Measurements from ENCODE around the gene NPEPL1.

Gene NPEPL1

DNA sequence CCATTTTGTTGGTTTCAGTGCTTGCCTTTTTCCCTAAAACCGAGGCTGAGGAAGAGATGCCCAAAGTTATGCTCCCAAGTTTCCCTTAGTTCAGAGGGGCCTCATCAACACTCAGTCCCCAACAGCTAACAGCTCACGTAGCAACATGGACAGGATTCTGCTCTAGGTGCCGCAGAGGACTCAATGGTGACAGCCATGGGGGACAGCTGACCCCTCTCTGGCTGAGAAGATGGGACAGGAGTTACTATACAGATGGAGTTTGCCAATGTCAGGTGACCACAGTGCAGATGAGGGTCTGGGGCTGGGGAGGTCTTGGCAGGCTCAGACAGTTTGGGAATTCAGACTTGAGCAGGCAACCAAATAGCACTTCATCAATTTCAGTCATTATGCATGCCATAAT, 67.3 kb downstream of the NPEPL1 start:
- TF ChIP-seq, protein P1, sequence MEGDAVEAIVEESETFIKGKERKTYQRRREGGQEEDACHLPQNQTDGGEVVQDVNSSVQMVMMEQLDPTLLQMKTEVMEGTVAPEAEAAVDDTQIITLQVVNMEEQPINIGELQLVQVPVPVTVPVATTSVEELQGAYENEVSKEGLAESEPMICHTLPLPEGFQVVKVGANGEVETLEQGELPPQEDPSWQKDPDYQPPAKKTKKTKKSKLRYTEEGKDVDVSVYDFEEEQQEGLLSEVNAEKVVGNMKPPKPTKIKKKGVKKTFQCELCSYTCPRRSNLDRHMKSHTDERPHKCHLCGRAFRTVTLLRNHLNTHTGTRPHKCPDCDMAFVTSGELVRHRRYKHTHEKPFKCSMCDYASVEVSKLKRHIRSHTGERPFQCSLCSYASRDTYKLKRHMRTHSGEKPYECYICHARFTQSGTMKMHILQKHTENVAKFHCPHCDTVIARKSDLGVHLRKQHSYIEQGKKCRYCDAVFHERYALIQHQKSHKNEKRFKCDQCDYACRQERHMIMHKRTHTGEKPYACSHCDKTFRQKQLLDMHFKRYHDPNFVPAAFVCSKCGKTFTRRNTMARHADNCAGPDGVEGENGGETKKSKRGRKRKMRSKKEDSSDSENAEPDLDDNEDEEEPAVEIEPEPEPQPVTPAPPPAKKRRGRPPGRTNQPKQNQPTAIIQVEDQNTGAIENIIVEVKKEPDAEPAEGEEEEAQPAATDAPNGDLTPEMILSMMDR (IDR thresholded peaks at IDR 0.05; ENCODE audit: extremely low read depth, missing control alignments) = no peak
- DNase-seq (ENCODE audit: low spot score) = no peak

DNA sequence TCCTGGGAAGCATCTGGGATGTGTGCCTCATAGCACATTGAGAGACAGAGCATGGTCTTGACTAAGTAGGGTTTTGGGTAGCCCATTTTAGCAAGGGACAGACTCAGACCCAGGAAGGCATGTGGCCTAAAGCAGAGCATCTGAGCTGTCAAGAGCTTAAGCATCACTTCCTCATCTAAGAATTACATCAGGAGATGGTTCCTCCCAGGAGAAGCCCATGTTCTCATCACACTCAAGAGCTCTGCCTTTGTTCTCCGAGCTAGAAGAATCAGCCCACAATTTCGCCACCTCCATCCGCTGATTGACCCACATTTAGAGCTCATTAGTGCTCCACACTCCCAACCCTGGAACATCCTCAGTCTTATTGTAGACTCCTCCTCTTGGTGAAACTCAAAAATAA, 68.3 kb downstream of the NPEPL1 start:
- TF ChIP-seq, protein P1 (IDR thresholded peaks at IDR 0.05; ENCODE audit: extremely low read depth, missing control alignments) = no peak
- DNase-seq (ENCODE audit: low spot score) = no peak

DNA sequence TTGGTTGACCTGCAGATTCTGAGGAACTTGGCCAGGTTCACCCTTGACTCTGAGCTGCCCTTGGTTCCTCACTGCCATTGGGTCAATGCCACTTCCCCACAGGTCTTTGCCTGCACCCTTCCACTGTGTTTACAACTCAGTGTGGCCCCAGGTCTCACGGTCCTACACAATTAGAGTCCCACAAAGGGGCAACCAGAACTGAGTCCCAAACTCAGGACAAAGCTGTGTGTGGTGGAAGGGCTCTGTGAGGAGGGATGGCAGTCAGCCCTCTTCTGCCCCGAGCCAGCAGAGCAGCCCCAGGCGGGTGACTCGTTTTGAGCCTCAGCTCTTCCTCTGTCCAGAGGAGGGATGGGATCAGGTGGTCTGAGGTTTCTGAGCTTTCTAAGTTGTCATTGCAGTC, 69.5 kb downstream of the NPEPL1 start:
- TF ChIP-seq, protein P1 (IDR thresholded peaks at IDR 0.05; ENCODE audit: extremely low read depth, missing control alignments) = no peak
- DNase-seq (ENCODE audit: low spot score) = no peak

DNA sequence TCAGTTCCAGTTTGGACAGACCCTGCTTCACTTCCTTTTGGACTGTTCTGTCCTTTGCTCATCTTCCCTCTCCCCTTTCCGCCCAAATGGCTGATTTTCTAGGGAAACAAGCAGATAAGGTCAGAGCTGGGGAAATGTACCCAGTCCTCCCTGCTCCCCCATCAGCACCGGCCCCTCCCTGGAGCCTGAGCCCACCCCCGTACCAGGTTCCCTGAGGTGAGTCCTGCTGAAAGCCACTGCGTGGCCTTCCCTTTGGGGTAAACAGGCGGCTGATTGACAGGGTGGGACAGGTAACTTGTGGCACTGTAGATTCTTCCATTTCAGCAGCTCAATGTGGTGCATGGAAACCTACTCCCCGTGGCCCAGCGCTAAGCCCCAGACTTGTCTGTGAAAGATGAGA, 70.5 kb downstream of the NPEPL1 start:
- TF ChIP-seq, protein P1 (IDR thresholded peaks at IDR 0.05; ENCODE audit: extremely low read depth, missing control alignments) = no peak

More for the DNA sequence above, 70.5 kb downstream of the NPEPL1 start:
- no peak for DNase-seq (ENCODE audit: low spot score)

All from GM20000 (cell line).